ENCODE results near the gene TMEM203.
A peak's percentile ranks its signal among the peaks of the same experiment; 100 is the strongest.
"Not testable (repeated sequence)": the region's sequence is repeated elsewhere in the genome, so short reads cannot be mapped to it uniquely, and the experiment has no call there.

TMEM203 gene

DNA sequence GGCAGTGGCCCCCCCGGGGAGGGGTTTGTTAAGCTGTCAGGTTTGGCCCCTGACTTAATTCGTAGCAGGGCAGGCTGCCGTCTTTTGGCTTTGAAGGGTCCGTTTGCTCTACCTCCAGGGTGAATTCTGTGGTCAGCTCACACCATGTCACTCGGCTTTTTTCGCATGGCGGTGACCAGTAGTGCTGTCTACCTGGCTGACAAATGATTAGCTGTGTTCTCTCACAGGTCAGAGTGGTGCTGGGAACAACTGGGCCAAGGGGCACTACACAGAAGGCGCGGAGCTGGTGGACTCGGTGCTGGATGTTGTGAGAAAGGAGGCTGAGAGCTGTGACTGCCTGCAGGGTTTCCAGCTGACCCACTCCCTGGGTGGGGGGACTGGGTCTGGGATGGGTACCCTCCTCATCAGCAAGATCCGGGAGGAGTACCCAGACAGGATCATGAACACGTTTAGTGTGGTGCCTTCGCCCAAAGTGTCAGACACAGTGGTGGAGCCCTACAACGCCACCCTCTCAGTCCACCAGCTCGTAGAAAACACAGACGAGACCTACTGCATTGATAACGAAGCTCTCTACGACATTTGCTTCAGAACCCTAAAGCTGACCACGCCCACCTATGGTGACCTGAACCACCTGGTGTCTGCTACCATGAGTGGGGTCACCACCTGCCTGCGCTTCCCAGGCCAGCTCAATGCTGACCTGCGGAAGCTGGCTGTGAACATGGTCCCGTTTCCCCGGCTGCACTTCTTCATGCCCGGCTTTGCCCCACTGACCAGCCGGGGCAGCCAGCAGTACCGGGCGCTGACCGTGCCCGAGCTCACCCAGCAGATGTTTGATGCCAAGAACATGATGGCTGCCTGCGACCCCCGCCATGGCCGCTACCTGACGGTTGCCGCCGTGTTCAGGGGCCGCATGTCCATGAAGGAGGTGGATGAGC is 37.1 kb upstream of the TMEM203 start:
- no peak for DNase-seq (ENCODE audit: low spot score)

DNA sequence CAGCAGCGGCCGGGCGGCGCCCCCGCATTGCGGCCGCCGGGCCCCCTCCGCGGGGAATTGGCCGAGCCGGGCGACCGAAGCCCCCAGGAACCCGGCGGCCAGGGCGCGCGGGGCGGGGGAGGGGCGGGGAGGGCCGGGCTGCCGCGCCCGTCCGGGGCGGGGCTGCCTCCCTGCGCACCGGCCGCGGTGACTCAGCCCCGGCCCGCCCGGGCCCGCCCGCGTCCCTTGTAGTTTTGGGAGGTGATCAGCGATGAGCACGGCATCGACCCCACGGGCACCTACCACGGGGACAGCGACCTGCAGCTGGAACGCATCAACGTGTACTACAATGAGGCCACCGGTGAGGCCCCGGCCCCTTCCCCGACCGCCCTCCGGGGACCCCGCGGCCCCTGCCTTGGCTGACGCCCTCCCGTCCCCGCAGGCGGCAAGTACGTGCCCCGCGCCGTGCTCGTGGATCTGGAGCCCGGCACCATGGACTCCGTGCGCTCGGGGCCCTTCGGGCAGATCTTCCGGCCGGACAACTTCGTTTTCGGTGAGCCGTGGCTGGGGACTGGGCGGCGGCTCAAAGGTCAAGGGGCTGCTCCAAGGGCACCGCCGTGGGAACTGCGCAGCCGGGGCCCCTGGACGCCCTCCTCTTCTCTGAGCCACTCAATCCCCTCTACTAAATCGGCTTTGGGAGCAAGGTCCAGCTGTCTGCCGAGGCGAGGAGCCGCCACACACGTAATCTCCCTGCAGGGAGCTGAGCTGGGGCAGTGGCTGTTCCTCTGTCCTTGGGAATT is 36.2 kb upstream of the TMEM203 start:
- peak; percentile 63 for DNase-seq (ENCODE audit: low spot score)

- DNase-seq (ENCODE audit: low spot score): peak; percentile 99
Observed at GRCh38 chr9:137240841-137241489, 35.5 kb upstream of the TMEM203 start, which contains the start of gene TUBB4B. TSS of gene TUBB4B (plus strand) at chr9:137241287. CDS start at chr9:137241361, 74 bp downstream.

DNA sequence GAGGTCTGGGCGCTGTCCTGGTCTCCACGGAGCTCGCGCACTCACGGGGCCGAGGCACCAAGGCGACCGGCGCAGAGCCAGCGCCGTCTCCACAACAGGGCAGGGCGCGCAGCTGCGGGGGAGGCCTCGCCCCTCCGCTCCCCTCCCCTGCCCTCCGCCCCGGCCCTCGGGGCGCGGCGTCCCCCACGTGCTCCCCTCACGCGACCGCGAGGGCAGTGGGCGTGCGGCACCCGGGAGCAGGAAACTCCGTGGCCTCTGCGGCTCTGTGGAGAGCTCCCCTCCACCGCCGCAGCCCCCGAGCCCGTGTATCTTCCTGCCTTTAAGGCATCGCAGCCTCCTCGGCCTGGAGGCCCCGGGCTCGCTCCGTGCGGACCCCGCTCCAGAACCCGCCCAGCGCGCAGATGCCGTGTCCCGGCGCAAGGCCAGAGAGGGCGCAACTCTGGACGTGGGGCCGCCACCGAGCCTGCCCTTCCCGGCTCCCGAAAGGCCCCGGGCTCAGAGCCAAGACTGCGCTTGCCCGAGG is 34.9 kb upstream of the TMEM203 start:
- DNase-seq (ENCODE audit: low spot score): peak; percentile 62

GRCh38 chr9:137239541-137240200 is 34.2 kb upstream of the TMEM203 start:
- DNase-seq (ENCODE audit: low spot score): not testable (repeated sequence)

DNA sequence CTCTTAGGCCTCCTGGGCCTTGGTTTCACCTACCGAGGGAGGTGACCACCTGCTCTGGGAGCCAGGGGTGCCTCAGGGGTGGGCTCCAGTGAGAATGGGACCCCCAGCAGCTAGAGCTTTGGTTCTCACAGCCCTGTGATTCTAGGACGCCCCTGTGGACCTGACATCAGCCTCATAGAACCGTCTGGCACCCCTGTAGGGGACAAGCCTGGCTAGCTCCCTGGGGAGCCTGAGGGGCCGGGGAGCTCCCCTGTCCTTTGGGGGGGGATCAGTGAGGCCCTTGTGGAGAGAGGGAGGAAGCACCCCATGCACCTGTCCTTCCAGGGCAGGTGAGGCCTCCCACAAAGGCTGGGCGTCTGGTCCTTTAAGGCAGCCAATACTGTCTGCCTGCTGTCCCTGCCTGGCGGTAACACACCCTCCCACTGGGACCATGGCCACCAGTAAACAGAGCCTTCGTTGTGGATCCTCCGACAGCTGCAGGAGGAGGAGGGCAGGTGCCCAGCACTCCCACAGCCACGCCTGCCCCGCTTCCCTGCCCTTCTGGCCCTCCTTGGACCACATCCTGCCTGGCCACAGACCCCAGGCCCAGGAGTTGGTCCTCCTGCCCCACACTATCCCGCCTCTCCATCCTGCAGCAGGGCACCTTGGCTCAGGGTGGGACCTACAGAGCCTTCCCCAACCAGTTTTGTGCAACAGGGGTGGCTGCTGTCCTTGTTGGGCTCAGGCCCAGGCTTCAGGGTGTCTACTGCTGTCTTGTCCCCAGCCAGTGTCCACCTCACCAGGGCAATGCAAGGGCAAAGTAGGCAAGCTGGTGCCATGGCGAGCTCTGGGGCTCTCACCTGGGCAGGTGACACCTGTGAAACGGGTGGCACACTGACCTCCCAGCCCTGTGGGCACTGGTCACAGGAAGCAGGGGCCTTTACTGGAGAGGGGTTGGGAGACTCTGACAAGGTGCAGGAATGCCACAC is 32.6 kb upstream of the TMEM203 start:
- no peak for DNase-seq (ENCODE audit: low spot score)

DNA sequence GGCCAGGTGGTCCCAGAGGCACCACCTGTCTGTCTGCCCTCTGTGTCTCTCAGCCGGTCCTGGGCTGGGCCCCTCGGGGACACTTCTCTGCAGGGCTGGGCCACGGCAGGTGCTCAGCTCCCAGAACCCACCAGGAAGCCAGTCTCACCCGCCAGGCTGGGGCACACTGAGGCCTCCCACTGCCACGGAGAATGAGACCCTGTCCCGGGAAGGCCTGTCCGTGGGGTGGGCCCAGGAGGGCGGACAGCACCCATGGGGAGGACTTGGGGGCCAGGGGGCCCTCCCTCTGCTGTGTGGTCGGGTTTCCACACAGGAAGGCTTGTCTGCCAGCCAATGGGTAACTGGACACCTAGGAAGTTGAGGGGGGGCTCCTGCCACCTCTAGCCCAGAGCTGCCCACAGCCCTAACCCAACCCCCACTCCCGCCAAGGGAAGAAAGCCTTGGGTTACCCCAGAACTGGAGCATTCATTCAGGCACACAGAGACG is 31.5 kb upstream of the TMEM203 start:
- DNase-seq (ENCODE audit: low spot score): no peak

GRCh38 chr9:137236238-137236935 is 30.9 kb upstream of the TMEM203 start:
- peak; percentile 93 for DNase-seq (ENCODE audit: low spot score)

DNA sequence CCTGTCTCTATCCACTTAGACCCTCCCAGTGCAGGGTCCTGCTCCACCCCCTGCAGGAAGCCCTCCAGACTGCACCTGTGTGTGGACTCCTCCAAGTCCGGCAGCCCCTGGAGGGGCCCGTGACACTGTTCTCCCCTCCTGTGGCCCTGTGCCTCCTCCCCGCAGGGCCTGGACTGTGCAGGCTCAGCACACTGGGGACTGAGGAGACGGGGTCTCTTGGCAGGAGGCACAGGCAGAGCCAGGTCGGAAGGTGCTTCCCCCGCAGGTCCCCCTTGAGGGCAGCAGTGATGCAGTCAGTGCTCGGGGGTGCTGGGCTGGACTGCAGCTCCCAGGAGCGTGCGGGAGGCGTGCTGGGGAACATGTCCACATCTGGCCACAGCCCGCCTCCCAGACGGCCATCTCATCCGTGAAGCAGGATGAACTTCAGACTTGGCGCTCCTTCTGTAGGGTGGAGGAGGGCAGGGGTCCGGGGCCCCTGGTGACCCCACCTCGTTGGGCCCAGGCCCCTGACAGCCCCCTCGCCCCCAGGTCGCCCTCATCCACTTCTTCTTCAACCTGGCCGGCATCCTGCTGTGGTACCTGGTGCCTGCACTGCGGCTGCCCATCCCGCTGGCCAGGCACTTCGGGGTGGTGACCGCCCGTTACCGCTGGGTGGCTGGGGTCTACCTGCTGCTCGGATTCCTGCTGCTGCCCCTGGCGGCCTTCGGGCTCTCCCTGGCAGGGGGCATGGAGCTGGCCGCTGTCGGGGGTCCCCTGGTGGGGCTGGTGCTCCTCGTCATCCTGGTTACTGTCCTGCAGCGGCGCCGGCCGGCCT is 30.2 kb upstream of the TMEM203 start:
- DNase-seq (ENCODE audit: low spot score): no peak

DNA sequence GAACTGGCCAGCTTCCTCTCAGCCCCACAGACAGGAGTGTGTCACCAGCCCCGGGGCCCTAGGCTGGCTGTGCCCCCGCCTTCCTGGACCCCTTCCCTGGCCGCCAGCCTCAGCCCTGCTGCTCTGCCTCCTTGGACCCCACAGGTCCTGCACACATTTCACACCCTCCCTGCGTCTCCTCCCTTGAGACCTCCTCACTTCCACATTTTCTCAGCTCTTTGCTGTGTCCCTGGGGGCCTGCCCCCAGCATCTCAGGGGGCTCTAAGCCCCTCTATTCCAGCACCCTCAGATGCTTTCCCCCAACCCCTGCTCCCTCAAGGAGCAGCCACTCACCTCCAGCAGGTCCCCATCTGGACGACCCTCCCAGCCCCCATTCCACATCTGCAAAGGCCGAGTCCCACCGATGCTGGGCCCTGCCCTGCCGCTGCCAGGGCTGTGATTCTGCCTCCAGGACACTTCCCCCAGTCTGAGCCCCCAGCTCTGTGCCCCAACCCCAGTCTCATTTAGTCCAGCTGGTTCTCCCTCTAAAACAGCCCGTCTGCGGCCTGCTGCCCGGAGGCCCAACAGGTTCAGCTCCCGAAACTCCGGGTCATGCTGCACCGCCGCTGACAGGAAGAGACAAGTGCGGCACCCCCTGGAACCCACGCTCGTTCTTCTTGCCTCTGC is 29.4 kb upstream of the TMEM203 start:
- peak; percentile 60 for DNase-seq (ENCODE audit: low spot score)

DNA sequence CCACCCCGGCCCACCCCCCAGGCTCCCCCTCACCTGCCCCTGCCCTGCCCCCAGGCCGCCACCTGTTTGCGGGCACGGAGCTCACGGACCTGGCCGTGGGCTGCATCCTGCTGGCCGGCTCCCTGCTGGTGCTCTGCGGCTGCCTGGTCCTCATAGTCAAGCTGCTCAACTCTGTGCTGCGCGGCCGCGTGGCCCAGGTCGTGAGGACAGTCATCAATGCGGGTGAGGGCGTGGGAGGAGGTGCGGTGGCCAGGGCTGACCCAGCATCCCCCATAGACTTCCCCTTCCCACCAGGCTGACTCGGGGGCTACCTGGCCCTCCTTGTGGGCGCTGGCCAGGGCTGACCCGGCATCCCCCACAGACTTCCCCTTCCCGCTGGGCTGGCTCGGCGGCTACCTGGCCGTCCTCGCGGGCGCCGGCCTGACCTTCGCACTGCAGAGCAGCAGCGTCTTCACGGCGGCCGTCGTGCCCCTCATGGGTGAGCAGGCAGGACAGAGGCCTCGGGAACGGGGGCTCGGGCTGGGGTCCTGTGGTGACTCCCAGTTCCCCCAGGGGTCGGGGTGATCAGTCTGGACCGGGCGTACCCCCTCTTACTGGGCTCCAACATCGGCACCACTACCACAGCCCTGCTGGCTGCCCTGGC is 28.7 kb upstream of the TMEM203 start:
- no peak for DNase-seq (ENCODE audit: low spot score)

- DNase-seq (ENCODE audit: low spot score): no peak
Observed at GRCh38 chr9:137233143-137233980, 27.9 kb upstream of the TMEM203 start.

GRCh38 chr9:137232510-137232909 is 27.1 kb upstream of the TMEM203 start:
- DNase-seq (ENCODE audit: low spot score): no peak

DNA sequence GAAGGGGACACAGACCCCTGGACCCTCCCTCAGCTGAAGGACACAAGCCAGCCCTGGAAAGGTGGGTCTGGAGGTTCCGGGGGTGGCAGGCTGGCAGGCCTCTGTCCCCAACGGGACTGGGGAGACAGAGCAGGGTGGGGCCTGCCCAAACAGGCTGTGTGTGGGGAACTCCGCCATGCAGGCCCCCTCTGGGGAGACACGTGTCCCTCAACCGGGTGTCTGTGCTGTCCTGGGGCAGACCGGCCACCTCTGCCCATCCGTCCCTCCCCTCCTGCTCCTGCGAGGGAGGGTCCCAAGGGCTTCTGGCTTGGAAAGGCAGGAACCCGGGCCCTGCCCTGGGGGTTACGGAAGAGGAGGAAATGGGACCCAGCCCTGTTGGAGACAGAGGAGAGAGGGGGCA is 26.7 kb upstream of the TMEM203 start:
- no peak for DNase-seq (ENCODE audit: low spot score)

GRCh38 chr9:137231372-137232039 is 26.1 kb upstream of the TMEM203 start:
- no peak for DNase-seq (ENCODE audit: low spot score)

DNA sequence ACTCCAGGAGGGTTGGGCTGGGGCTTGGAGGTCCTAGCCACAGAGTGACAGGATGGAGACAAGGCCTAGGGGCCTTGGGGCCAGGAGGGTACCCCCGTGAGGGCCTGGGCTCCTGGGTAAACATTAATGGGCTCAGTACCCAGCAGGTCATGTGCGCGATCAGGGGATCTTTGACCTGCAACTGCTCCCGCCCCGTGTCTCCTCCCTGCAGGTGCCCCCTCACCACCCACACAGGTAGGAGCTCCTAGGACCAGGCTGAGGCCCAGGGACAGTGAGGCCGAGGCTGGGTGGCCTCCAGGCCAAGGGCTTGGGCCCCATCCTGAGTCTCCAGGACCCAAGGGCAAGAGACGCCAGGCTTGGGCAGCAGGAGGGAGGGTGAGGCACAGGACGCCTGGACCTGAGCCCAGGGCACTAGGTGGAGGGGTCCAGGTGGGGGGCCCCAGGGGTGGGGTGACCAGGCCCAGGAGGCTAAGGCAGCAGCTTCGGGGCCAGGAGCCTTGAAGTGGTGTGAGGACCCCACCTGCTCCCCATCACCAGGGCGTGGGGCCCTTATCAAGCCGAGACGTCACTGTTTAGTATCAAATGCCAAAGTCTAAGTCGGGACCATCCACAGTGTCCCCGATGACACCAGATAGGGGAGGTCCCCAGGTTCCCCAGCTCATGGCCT is 25.4 kb upstream of the TMEM203 start, which contains the start of gene SLC34A3:
Gene SLC34A3, plus strand, starts transcription at position 197 of the 667 bp plus-strand sequence. CDS start 802 bp downstream, outside the sequence.
- no peak for DNase-seq (ENCODE audit: low spot score)

All from germinal center (tissue), 1 donor.